Mesothelial cell of epicardium (in vitro differentiated cells): Measurements from ENCODE around the gene KIAA1328. TPM values are rescaled to one million over a fixed set of nuclear protein-coding genes. Genes with fewer than 3 reads are reported as not detected.
"Not testable (repeated sequence)": the region's sequence is repeated elsewhere in the genome, so short reads cannot be mapped to it uniquely, and the experiment has no call there.

Experiments
- DNase-seq, 2 experiments: peaks; one replicate each; pipeline ENCODE4 v3.0.0; 2021; ENCODE audit warnings: low spot score in 2 of 2; ENCODE audit not compliant: unreplicated experiment in 2 of 2
- H3K27ac Mint-ChIP-seq: 2 replicates; pipeline ENCODE4 v1.8.0; 2021; ENCODE audit warnings: mixed read lengths
- H3K27me3 Mint-ChIP-seq: 2 replicates; pipeline ENCODE4 v1.8.0; 2021; ENCODE audit warnings: low read depth, mixed read lengths
- H3K36me3 Mint-ChIP-seq: 2 replicates; pipeline ENCODE4 v1.8.0; 2021; ENCODE audit warnings: mixed read lengths
- H3K4me1 Mint-ChIP-seq: 2 replicates; pipeline ENCODE4 v1.8.0; 2021; ENCODE audit warnings: mixed read lengths
- H3K4me3 Mint-ChIP-seq: 2 replicates; pipeline ENCODE4 v1.8.0; 2021; ENCODE audit warnings: mild to moderate bottlenecking, moderate library complexity, mixed read lengths
- H3K9me3 Mint-ChIP-seq: 2 replicates; pipeline ENCODE4 v1.8.0; 2021; ENCODE audit warnings: mixed read lengths
- total RNA-seq: library from RNA; stranded (reverse); gene quantifications from 3 replicates; pipeline ENCODE4 v1.2.1, GENCODE V29; 2021
- TF ChIP-seq, protein P1 (sequence below): fragments of 200-600 bp; sonication (generic); IDR thresholded peaks from one replicate; pipeline ENCODE4 v1.5.0; 2021; ENCODE audit warnings: antibody characterized with exemption; ENCODE audit not compliant: unreplicated experiment

Gene KIAA1328
- total RNA-seq, 1 donor from 2014 or later, result 20.8 TPM

DNA sequence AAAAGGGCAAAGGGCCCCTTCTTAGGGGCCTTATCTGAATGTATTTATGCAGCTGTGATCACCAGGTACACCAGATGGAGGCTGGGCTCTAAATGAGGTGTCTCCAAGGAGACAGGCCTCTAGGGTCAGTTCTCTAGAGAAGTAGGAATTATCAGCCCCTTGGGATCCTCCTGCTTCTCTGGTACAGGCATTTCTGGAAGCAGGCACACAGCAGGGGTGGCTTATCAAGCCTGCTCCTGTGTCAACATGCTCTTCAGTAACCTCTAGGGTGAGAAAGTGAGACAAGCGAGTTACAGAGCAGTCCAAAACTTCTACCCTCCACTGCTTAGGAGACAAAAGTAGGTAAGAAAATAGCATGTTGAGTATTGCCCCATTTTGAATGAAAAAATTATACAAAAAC is 13.9 kb upstream of the KIAA1328 start:
- H3K27ac Mint-ChIP-seq, result no peak overlapping the region
- no peaks in the 10 kb centered on the region for H3K4me1 Mint-ChIP-seq
- H3K36me3 Mint-ChIP-seq, result peaks cover 21% of the 10 kb centered on the region
- no peak for DNase-seq
- no peak overlapping the region for H3K4me3 Mint-ChIP-seq
- TF ChIP-seq, protein P1, sequence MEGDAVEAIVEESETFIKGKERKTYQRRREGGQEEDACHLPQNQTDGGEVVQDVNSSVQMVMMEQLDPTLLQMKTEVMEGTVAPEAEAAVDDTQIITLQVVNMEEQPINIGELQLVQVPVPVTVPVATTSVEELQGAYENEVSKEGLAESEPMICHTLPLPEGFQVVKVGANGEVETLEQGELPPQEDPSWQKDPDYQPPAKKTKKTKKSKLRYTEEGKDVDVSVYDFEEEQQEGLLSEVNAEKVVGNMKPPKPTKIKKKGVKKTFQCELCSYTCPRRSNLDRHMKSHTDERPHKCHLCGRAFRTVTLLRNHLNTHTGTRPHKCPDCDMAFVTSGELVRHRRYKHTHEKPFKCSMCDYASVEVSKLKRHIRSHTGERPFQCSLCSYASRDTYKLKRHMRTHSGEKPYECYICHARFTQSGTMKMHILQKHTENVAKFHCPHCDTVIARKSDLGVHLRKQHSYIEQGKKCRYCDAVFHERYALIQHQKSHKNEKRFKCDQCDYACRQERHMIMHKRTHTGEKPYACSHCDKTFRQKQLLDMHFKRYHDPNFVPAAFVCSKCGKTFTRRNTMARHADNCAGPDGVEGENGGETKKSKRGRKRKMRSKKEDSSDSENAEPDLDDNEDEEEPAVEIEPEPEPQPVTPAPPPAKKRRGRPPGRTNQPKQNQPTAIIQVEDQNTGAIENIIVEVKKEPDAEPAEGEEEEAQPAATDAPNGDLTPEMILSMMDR, result no peak
- H3K9me3 Mint-ChIP-seq, result no peaks in the 10 kb centered on the region
- H3K27me3 Mint-ChIP-seq, result no peaks in the 10 kb centered on the region

DNA sequence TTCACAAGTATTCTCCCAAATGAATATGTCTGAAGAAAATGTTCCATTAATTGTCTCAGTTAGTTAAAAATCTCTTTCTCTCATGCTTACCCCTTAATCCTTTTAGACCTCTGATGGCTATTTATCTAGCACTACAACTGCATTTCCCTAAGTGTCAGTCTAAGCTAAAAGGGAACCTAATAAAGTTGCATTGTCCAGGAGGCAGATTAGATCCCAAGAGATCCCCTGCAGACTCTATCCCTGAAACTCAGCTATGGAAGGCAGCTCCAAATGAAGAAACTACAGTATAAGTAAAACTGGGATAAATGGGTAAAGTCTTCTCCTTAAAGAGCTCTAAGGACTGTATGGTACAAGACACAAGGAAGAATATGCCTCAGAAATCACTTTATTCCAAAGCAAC is 12.8 kb upstream of the KIAA1328 start:
- H3K4me3 Mint-ChIP-seq, DNase-seq, H3K27me3 Mint-ChIP-seq, H3K4me1 Mint-ChIP-seq, H3K9me3 Mint-ChIP-seq, H3K27ac Mint-ChIP-seq: not testable (repeated sequence)
- peaks cover 21% of the 10 kb centered on the region for H3K36me3 Mint-ChIP-seq

DNA sequence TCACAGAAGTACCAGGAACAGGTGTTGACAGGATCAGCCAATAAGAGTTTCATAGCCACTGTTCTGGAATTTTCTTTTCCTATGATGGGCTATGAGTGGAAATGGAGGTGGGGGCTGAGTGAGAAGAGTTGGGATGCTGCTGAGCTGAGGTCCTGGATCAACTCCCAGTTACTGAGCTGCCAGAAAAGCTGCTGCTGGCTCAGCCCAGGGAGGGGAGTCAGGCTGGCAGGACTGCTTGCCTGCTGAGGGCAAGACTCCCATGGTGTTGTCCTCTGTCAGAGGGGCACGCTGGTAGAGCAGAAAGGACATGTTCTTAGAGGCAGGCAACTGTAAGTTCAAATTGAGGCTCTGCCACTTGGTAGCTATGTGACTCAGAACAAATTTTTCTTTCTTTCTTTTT is 11.9 kb upstream of the KIAA1328 start:
- no peak overlapping the region for H3K27ac Mint-ChIP-seq
- no peaks in the 10 kb centered on the region for H3K27me3 Mint-ChIP-seq
- H3K36me3 Mint-ChIP-seq, result peaks cover 26% of the 10 kb centered on the region
- no peaks in the 10 kb centered on the region for H3K4me1 Mint-ChIP-seq
- H3K9me3 Mint-ChIP-seq, result no peaks in the 10 kb centered on the region
- no peak for DNase-seq
- TF ChIP-seq, protein P1, result no peak
- H3K4me3 Mint-ChIP-seq, result no peak overlapping the region

DNA sequence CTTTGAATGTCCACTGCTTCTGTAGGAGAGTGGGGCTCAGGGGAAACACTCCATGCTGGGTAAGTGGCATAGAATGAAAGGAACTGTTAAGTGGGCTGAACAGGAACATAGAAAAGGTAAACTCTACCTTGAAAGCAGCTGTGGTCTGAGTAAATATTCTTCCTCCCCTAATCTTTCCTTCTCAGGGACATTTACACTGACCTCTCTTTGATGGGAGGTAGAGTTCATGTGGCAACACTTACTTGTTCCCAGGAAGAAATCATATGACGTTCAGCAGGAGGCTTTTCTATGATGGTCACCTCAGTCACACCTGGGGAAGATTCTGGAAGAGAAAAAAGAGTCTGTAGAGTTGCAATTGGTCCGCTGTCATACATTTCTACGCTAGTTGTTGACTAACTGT is 10.3 kb upstream of the KIAA1328 start:
- H3K4me3 Mint-ChIP-seq, result no peak overlapping the region
- H3K36me3 Mint-ChIP-seq, result peaks cover 30% of the 10 kb centered on the region
- no peaks in the 10 kb centered on the region for H3K4me1 Mint-ChIP-seq
- DNase-seq, result no peak
- no peaks in the 10 kb centered on the region for H3K9me3 Mint-ChIP-seq
- TF ChIP-seq, protein P1, result no peak
- no peaks in the 10 kb centered on the region for H3K27me3 Mint-ChIP-seq
- no peak overlapping the region for H3K27ac Mint-ChIP-seq

DNA sequence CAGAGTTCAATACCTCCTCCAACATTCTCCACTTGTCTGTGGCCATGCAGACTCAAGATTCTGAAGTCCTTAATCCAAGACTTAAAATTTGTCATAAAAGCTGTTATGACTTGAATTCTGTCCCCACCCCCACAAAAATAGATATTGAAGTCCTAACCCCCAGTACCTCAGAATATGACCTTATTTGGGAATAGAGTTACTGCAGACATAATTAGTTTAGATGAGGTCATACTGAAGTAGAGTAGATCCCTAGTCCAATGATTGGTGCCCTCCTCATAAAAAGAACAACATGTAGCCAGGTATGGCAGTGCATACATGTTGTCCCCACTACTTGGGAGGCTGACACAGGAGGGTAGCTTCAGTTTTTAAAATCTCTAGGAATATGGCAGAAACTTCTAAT is 9.3 kb upstream of the KIAA1328 start:
- no peak overlapping the region for H3K27ac Mint-ChIP-seq
- H3K27me3 Mint-ChIP-seq, result no peaks in the 10 kb centered on the region
- no peaks in the 10 kb centered on the region for H3K9me3 Mint-ChIP-seq
- TF ChIP-seq, protein P1, result no peak
- H3K36me3 Mint-ChIP-seq, result peaks cover 34% of the 10 kb centered on the region
- DNase-seq, result no peak
- H3K4me3 Mint-ChIP-seq, result no peak overlapping the region
- H3K4me1 Mint-ChIP-seq, result no peaks in the 10 kb centered on the region

DNA sequence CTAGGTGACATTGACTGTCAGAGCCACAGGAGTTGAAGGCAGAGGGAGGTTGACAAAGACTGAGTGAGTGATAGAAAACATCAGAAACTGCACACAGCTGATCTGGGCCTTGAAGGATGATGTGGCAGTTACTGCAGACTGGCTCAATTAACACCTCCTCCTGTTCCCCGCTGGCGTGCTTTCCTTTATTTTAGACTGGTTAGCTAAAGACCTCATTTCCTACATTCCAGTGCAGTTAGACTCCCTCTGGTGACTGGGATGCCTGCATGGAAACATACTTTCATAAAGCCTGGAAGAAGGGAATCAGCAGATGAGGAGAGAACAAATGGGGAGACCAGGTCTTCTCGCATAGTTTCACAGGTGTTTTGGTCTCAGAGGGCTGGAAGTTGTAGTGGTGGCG is 7.2 kb upstream of the KIAA1328 start:
- H3K4me1 Mint-ChIP-seq, result no peaks in the 10 kb centered on the region
- H3K9me3 Mint-ChIP-seq, result peaks cover 4% of the 10 kb centered on the region
- DNase-seq, result no peak
- H3K27ac Mint-ChIP-seq, result no peak overlapping the region
- peaks cover 35% of the 10 kb centered on the region for H3K36me3 Mint-ChIP-seq
- TF ChIP-seq, protein P1, result no peak
- no peaks in the 10 kb centered on the region for H3K27me3 Mint-ChIP-seq
- no peak overlapping the region for H3K4me3 Mint-ChIP-seq
